ENCODE results near the gene LRRC4C.
"Not testable (repeated sequence)": the region's sequence is repeated elsewhere in the genome, so short reads cannot be mapped to it uniquely, and the experiment has no call there.

Gene LRRC4C

DNA sequence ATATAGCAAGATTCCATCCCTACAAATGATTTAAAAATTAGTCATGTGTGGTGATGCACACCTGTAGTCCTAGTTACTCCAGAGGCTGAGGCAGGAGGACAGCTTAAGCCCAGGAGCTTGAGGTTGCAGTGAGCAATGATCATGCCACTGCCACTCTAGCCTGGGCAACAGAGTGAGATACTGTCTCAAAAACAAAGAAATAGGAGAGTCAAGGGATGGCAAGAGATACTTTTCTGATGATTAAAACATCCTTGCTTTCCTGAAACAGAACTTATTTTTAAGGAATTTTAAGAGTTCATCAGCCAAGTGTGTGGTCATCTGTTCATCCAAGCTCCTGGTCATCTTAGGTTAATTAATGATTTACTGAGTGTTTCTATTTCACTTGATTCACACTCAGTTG lies 1252.0 kb downstream of the LRRC4C start:
- H3K4me3 ChIP-seq (replicated peaks; ENCODE audit: low read depth, low read length), result no peak overlapping the region
- no peaks in the 10 kb centered on the region for H3K36me3 ChIP-seq (ENCODE audit: control insufficient read depth, insufficient read depth, low read length)
- DNase-seq (ENCODE audit: extremely low read depth, insufficient read length), result no peak
- TF ChIP-seq CTCF (IDR thresholded peaks at IDR 0.05; ENCODE audit: insufficient read depth, low read length, poor library complexity, severe bottlenecking), result no peak
- H3K27me3 ChIP-seq (replicated peaks; ENCODE audit: control insufficient read depth, insufficient read depth, low read length), result no peaks in the 10 kb centered on the region

DNA sequence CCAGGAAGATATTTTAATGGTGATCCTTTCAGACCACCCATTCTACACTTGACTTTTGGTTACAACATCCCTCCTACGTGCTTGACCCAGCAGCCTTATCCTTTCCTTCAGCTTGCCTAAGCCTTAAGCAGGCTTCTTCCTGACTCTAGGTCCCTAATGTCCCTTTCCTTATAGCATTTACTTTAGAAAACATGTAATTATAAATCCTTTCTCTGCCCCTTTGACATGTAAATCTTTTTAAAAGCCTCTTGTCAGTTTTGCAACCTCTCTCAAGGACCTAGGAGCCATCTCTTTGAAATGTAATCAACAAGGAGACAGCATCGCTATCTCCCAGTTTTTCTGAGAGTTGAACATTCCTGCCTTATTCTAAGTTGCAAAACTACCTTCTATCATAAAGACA lies 1255.2 kb downstream of the LRRC4C start:
- H3K4me3 ChIP-seq (replicated peaks; ENCODE audit: low read depth, low read length), result no peak overlapping the region
- H3K27me3 ChIP-seq (replicated peaks; ENCODE audit: control insufficient read depth, insufficient read depth, low read length), result no peaks in the 10 kb centered on the region
- TF ChIP-seq CTCF (IDR thresholded peaks at IDR 0.05; ENCODE audit: insufficient read depth, low read length, poor library complexity, severe bottlenecking), result no peak
- H3K36me3 ChIP-seq (ENCODE audit: control insufficient read depth, insufficient read depth, low read length), result no peaks in the 10 kb centered on the region
- DNase-seq (ENCODE audit: extremely low read depth, insufficient read length), result no peak

GRCh38 chr11:40203606-40204005 lies 1255.8 kb downstream of the LRRC4C start:
- Histone ChIP-seq H3K27me3 (replicated peaks; ENCODE audit: control insufficient read depth, insufficient read depth, low read length) (no peaks in the 10 kb centered on the region), H3K4me3 (replicated peaks; ENCODE audit: low read depth, low read length) (no peak overlapping the region), H3K36me3 (ENCODE audit: control insufficient read depth, insufficient read depth, low read length) (no peaks in the 10 kb centered on the region)
- no peak for TF ChIP-seq CTCF (IDR thresholded peaks at IDR 0.05; ENCODE audit: insufficient read depth, low read length, poor library complexity, severe bottlenecking)
- DNase-seq (ENCODE audit: extremely low read depth, insufficient read length), result no peak

- DNase-seq (ENCODE audit: extremely low read depth, insufficient read length), result no peak
- TF ChIP-seq CTCF (IDR thresholded peaks at IDR 0.05; ENCODE audit: insufficient read depth, low read length, poor library complexity, severe bottlenecking), result no peak
- no peak overlapping the region for H3K4me3 ChIP-seq (replicated peaks; ENCODE audit: low read depth, low read length)
- no peaks in the 10 kb centered on the region for H3K27me3 ChIP-seq (replicated peaks; ENCODE audit: control insufficient read depth, insufficient read depth, low read length)
- H3K36me3 ChIP-seq (ENCODE audit: control insufficient read depth, insufficient read depth, low read length), result no peaks in the 10 kb centered on the region
These were observed 1256.7 kb downstream of the LRRC4C start for GRCh38 chr11:40202589-40203270.

DNA sequence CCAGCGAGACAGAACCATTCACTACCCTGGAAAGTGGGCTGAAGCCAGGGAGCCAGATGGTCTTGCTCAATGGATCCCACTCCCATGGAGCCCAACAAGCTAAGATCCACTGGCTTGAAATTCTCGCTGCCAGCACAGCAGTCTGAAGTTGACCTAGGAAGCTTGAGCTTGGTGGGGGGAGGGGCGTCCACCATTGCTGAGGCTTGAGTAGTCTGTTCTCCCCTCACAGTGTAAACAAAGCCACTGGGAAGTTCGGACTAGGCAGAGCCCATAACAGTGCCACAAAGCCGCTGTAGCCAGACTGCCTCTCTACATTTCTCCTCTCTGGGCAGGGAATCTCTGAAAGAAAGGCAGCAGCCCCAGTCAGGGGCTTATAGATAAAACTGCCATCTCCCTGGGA lies 1266.9 kb downstream of the LRRC4C start:
- H3K36me3 ChIP-seq (ENCODE audit: control insufficient read depth, insufficient read depth, low read length); DNase-seq (ENCODE audit: extremely low read depth, insufficient read length); H3K27me3 ChIP-seq (replicated peaks; ENCODE audit: control insufficient read depth, insufficient read depth, low read length); H3K4me3 ChIP-seq (replicated peaks; ENCODE audit: low read depth, low read length): not testable (repeated sequence)

DNA sequence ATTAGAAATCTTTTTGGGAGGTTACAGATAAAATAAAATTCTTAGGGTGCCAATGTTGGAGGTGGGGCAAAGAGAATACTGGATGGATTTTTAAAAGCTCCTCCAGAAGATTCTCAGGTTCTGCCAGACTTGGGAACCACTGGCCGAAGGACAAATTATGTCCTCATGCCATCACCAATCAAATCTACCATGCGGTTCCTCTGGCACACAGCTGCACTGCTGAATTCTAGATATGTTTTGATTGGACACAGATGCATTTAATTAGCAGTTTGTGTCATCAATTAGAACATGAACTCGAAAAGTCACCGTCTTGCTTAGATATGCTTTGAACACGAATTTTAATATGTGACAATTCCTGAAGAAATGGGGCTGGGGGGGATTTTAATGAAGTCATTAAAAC lies 1269.2 kb downstream of the LRRC4C start:
- H3K36me3 ChIP-seq (ENCODE audit: control insufficient read depth, insufficient read depth, low read length), result no peaks in the 10 kb centered on the region
- no peak for TF ChIP-seq CTCF (IDR thresholded peaks at IDR 0.05; ENCODE audit: insufficient read depth, low read length, poor library complexity, severe bottlenecking)
- H3K4me3 ChIP-seq (replicated peaks; ENCODE audit: low read depth, low read length), result no peak overlapping the region
- no peaks in the 10 kb centered on the region for H3K27me3 ChIP-seq (replicated peaks; ENCODE audit: control insufficient read depth, insufficient read depth, low read length)
- no peak for DNase-seq (ENCODE audit: extremely low read depth, insufficient read length)
